Body of pancreas (tissue), 4 donors: ENCODE measurements around the gene SNCAIP.

Experiments
- CTCF ChIP-seq, 7 experiments: fragments of 450-650 bp in 4 of 7; fragments of 200-600 bp in 3 of 7; sonication (generic) in 3 of 7; IDR thresholded peaks; one replicate each; pipeline ENCODE4 v1.5.1; 2016 to 2019; ENCODE audit warnings: antibody characterized with exemption in 7 of 7
- POLR2A ChIP-seq, 3 donors: fragments of 450-650 bp; IDR thresholded peaks; one replicate each; pipeline ENCODE4 v1.6.1; 2016; ENCODE audit warnings: antibody characterized with exemption in 3 of 3, mild to moderate bottlenecking in 2 of 3

DNA sequence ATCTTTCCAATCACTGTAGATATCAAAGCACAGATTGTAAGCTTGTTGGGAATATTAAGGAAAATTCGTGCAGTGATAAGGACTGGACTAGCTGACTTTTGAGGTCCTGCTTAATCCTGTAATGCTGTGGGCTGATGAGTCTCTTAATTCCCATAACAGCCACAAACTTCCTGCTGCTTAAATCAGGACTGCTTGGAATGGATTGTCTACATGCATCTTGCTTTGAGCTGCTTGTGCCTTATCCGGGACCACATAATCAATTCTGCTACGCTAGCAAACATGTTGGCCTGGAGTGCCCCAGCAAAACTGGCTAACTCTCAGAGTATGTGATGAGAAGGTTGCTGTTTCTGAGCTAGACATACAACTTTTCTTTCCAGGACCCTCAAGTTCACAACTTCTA is 79.6 kb downstream of the SNCAIP start:
- TF ChIP-seq CTCF (IDR thresholded peaks at IDR 0.05), result no peak
- no peak for TF ChIP-seq POLR2A (IDR thresholded peaks at IDR 0.05)
